Measurements from ENCODE around the gene TEX264.

DNA sequence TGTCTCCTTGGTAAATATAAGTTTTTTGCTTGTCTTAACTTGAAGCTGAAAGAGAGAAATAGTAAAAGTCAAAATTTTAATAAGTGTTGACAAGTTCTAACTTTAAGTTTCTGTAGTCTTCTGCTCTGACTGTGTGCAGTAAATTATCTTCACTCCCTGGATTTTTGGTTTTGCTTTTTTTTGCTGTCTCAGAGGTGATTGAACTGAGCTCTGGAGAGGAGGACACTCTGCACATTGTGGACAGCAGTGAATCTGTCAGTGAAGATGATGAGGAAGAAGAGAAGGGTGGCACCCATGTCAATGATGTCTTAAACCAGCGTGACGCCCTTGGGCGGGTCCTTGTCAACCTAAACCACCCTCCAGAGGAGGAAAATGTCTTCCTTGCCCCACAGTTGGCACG, 40.5 kb upstream of the TEX264 start:
- TF ChIP-seq, protein P1, sequence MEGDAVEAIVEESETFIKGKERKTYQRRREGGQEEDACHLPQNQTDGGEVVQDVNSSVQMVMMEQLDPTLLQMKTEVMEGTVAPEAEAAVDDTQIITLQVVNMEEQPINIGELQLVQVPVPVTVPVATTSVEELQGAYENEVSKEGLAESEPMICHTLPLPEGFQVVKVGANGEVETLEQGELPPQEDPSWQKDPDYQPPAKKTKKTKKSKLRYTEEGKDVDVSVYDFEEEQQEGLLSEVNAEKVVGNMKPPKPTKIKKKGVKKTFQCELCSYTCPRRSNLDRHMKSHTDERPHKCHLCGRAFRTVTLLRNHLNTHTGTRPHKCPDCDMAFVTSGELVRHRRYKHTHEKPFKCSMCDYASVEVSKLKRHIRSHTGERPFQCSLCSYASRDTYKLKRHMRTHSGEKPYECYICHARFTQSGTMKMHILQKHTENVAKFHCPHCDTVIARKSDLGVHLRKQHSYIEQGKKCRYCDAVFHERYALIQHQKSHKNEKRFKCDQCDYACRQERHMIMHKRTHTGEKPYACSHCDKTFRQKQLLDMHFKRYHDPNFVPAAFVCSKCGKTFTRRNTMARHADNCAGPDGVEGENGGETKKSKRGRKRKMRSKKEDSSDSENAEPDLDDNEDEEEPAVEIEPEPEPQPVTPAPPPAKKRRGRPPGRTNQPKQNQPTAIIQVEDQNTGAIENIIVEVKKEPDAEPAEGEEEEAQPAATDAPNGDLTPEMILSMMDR (conservative IDR thresholded peaks at IDR 0.05) = no peak
- no peak for TF ChIP-seq EZH2 (IDR thresholded peaks at IDR 0.05; ENCODE audit: low read depth)

Data from PC-9 (cell line).